GM23248 (cell line): ENCODE results near the gene SIGLEC1.

Experiments
- EZH2 ChIP-seq: fragments of 200-600 bp; sonication (generic); IDR thresholded peaks from 2 replicates; pipeline ENCODE4 v1.6.1; 2018; ENCODE audit warnings: antibody characterized with exemption, mild to moderate bottlenecking; ENCODE audit not compliant: insufficient read depth, poor library complexity, severe bottlenecking
- EZH2phosphoT487 ChIP-seq: fragments of 200-600 bp; sonication (generic); IDR thresholded peaks from 2 replicates; pipeline ENCODE4 v1.6.1; 2018; ENCODE audit warnings: antibody characterized with exemption, moderate library complexity, mild to moderate bottlenecking, low read depth; ENCODE audit not compliant: insufficient read depth

GRCh38 chr20:3749087-3749688 is 36.8 kb upstream of the SIGLEC1 start:
- TF ChIP-seq EZH2phosphoT487 = no peak
- TF ChIP-seq EZH2 = no peak
